Measurements from ENCODE around the gene KMT5C.
"Not testable (repeated sequence)": the region's sequence is repeated elsewhere in the genome, so short reads cannot be mapped to it uniquely, and the experiment has no call there.

The KMT5C gene

GRCh38 chr19:55329791-55330190 lies 9.9 kb upstream of the KMT5C start:
- not testable (repeated sequence) for H3K14ac ChIP-seq (ENCODE audit: low read length in 2 of 2); H3K9me3 ChIP-seq (ENCODE audit: control insufficient read depth, low read length); H3K4me1 ChIP-seq (ENCODE audit: control insufficient read depth, insufficient read depth, low read depth, low read length); H2BK15ac ChIP-seq (ENCODE audit: low read depth, poor library complexity, severe bottlenecking); H3K4me2 ChIP-seq (ENCODE audit: low read length, poor library complexity, severe bottlenecking); H2BK12ac ChIP-seq (ENCODE audit: low read length in 2 of 2); H3K79me1 ChIP-seq (replicated peaks; ENCODE audit: low read length, poor library complexity, severe bottlenecking); H2BK120ac ChIP-seq (ENCODE audit: low read depth, low read length); H2BK5ac ChIP-seq (ENCODE audit: low read depth, low read length, poor library complexity, severe bottlenecking); H3K27me3 ChIP-seq (ENCODE audit: control insufficient read depth in 1 of 2, insufficient read depth in 1 of 2, low read length in 2 of 2); H4K91ac ChIP-seq (ENCODE audit: low read length); H3K4me3 ChIP-seq (ENCODE audit: insufficient read depth in 1 of 2, low read depth in 1 of 2, low read length in 2 of 2); H3K23ac ChIP-seq (ENCODE audit: low read length in 2 of 2); H2AK5ac ChIP-seq (ENCODE audit: low read length, severe bottlenecking); H3K4ac ChIP-seq (ENCODE audit: low read depth in 1 of 2, low read length in 2 of 2); H3K18ac ChIP-seq (ENCODE audit: low read depth in 1 of 2, low read length in 2 of 2); H3K27ac ChIP-seq (ENCODE audit: low read length, poor library complexity, severe bottlenecking); H3K36me3 ChIP-seq (ENCODE audit: control insufficient read depth in 1 of 2, insufficient read depth in 2 of 2, low read depth in 1 of 2, low read length in 2 of 2); H2AFZ ChIP-seq (ENCODE audit: low read depth, low read length); H4K8ac ChIP-seq (ENCODE audit: low read length); H3K9ac ChIP-seq (ENCODE audit: low read length); DNase-seq
- 94% methylated on average over 4 of the region's 6 CpGs for WGBS

- Histone ChIP-seq H4K8ac (ENCODE audit: low read length) (no peak overlapping the region), H3K9me3 (ENCODE audit: control insufficient read depth, low read length) (no peaks in the 10 kb centered on the region), H3K36me3 (ENCODE audit: control insufficient read depth in 1 of 2, insufficient read depth in 2 of 2, low read depth in 1 of 2, low read length in 2 of 2) (no peaks in the 10 kb centered on the region), H3K23ac (ENCODE audit: low read length in 2 of 2) (peak overlapping the region in 1 of 2 experiments; percentile 29), H3K18ac (ENCODE audit: low read depth in 1 of 2, low read length in 2 of 2) (no peak overlapping the region), H3K27ac (ENCODE audit: low read length, poor library complexity, severe bottlenecking) (no peak overlapping the region), H2BK120ac (ENCODE audit: low read depth, low read length) (no peak overlapping the region), H3K14ac (ENCODE audit: low read length in 2 of 2) (no peak overlapping the region), H2BK5ac (ENCODE audit: low read depth, low read length, poor library complexity, severe bottlenecking) (no peak overlapping the region), H4K91ac (ENCODE audit: low read length) (no peak overlapping the region), H3K4me3 (ENCODE audit: insufficient read depth in 1 of 2, low read depth in 1 of 2, low read length in 2 of 2) (no peak overlapping the region), H3K9ac (ENCODE audit: low read length) (no peak overlapping the region), H3K4ac (ENCODE audit: low read depth in 1 of 2, low read length in 2 of 2) (no peak overlapping the region), H3K79me1 (replicated peaks; ENCODE audit: low read length, poor library complexity, severe bottlenecking) (no peaks in the 10 kb centered on the region), H2BK15ac (ENCODE audit: low read depth, poor library complexity, severe bottlenecking) (no peak overlapping the region), H2AFZ (ENCODE audit: low read depth, low read length) (no peak overlapping the region), H2BK12ac (ENCODE audit: low read length in 2 of 2) (no peak overlapping the region), H3K27me3 (ENCODE audit: control insufficient read depth in 1 of 2, insufficient read depth in 1 of 2, low read length in 2 of 2) (peaks cover 0 to 13% of the 10 kb centered on the region in 2 experiments), H2AK5ac (ENCODE audit: low read length, severe bottlenecking) (no peak overlapping the region), H3K4me1 (ENCODE audit: control insufficient read depth, insufficient read depth, low read depth, low read length) (peaks cover 4% of the 10 kb centered on the region), H3K4me2 (ENCODE audit: low read length, poor library complexity, severe bottlenecking) (no peak overlapping the region)
- no peak for DNase-seq
- 93% methylated on average over 11 of the region's 11 CpGs for WGBS
Measured at GRCh38 chr19:55333870-55334269, 5.8 kb upstream of the KMT5C start.

DNA sequence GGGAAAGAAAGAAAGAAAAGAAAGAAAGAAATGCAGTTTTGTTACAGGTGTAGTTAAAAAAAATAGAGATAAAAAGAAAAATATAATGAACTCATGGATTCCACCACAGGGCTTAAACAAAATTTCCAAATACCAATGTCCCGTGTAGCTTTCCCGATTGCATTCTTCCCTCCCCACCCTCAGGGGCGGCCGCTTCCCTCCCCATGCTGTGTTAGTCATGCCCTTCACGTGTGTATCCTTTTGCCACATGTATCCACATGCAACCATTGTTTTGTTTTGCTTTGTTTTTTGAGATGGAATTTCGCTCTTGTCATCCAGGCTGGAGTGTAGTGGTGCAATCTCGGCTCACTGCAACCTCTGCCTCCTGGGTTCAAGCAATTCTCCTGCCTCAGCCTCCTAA lies 3.6 kb upstream of the KMT5C start:
- H2BK12ac ChIP-seq (ENCODE audit: low read length in 2 of 2) = no peak overlapping the region
- H3K9me3 ChIP-seq (ENCODE audit: control insufficient read depth, low read length) = no peaks in the 10 kb centered on the region
- no peak overlapping the region for H3K4ac ChIP-seq (ENCODE audit: low read depth in 1 of 2, low read length in 2 of 2)
- no peak overlapping the region for H2AK5ac ChIP-seq (ENCODE audit: low read length, severe bottlenecking)
- H3K36me3 ChIP-seq (ENCODE audit: control insufficient read depth in 1 of 2, insufficient read depth in 2 of 2, low read depth in 1 of 2, low read length in 2 of 2) = no peaks in the 10 kb centered on the region
- H3K18ac ChIP-seq (ENCODE audit: low read depth in 1 of 2, low read length in 2 of 2) = no peak overlapping the region
- no peak overlapping the region for H3K23ac ChIP-seq (ENCODE audit: low read length in 2 of 2)
- H3K9ac ChIP-seq (ENCODE audit: low read length) = no peak overlapping the region
- no peak overlapping the region for H3K14ac ChIP-seq (ENCODE audit: low read length in 2 of 2)
- 78% methylated on average over 7 of the region's 7 CpGs for WGBS
- H2BK120ac ChIP-seq (ENCODE audit: low read depth, low read length) = no peak overlapping the region
- peaks cover 13% of the 10 kb centered on the region for H3K4me1 ChIP-seq (ENCODE audit: control insufficient read depth, insufficient read depth, low read depth, low read length)
- no peak overlapping the region for H3K27ac ChIP-seq (ENCODE audit: low read length, poor library complexity, severe bottlenecking)
- H4K91ac ChIP-seq (ENCODE audit: low read length) = no peak overlapping the region
- H2AFZ ChIP-seq (ENCODE audit: low read depth, low read length) = no peak overlapping the region
- H2BK15ac ChIP-seq (ENCODE audit: low read depth, poor library complexity, severe bottlenecking) = no peak overlapping the region
- H3K4me2 ChIP-seq (ENCODE audit: low read length, poor library complexity, severe bottlenecking) = no peak overlapping the region
- no peak overlapping the region for H3K4me3 ChIP-seq (ENCODE audit: insufficient read depth in 1 of 2, low read depth in 1 of 2, low read length in 2 of 2)
- H3K79me1 ChIP-seq (replicated peaks; ENCODE audit: low read length, poor library complexity, severe bottlenecking) = peaks cover 8% of the 10 kb centered on the region
- no peak overlapping the region for H2BK5ac ChIP-seq (ENCODE audit: low read depth, low read length, poor library complexity, severe bottlenecking)
- H3K27me3 ChIP-seq (ENCODE audit: control insufficient read depth in 1 of 2, insufficient read depth in 1 of 2, low read length in 2 of 2) = peaks cover 0 to 13% of the 10 kb centered on the region in 2 experiments
- DNase-seq = no peak
- H4K8ac ChIP-seq (ENCODE audit: low read length) = no peak overlapping the region

GRCh38 chr19:55339889-55340783 lies 460 bp downstream of the KMT5C start:
- Histone ChIP-seq H3K36me3 (ENCODE audit: control insufficient read depth in 1 of 2, insufficient read depth in 2 of 2, low read depth in 1 of 2, low read length in 2 of 2) (peaks cover 16 to 35% of the 10 kb centered on the region in 2 experiments), H2BK15ac (ENCODE audit: low read depth, poor library complexity, severe bottlenecking) (peak overlapping the region; percentile 64), H3K4me2 (ENCODE audit: low read length, poor library complexity, severe bottlenecking) (peak overlapping the region; percentile 98), H3K27ac (ENCODE audit: low read length, poor library complexity, severe bottlenecking) (no peak overlapping the region), H3K4me3 (ENCODE audit: insufficient read depth in 1 of 2, low read depth in 1 of 2, low read length in 2 of 2) (peak overlapping the region; percentile 69 to 93), H3K27me3 (ENCODE audit: control insufficient read depth in 1 of 2, insufficient read depth in 1 of 2, low read length in 2 of 2) (peaks cover 0 to 9% of the 10 kb centered on the region in 2 experiments), H2BK12ac (ENCODE audit: low read length in 2 of 2) (peak overlapping the region in 1 of 2 experiments; percentile 92), H2AK5ac (ENCODE audit: low read length, severe bottlenecking) (peak overlapping the region; percentile 53), H4K8ac (ENCODE audit: low read length) (peak overlapping the region; percentile 88), H3K9ac (ENCODE audit: low read length) (peak overlapping the region; percentile 93), H3K9me3 (ENCODE audit: control insufficient read depth, low read length) (no peaks in the 10 kb centered on the region), H3K79me1 (replicated peaks; ENCODE audit: low read length, poor library complexity, severe bottlenecking) (peaks cover 14% of the 10 kb centered on the region), H3K18ac (ENCODE audit: low read depth in 1 of 2, low read length in 2 of 2) (peak overlapping the region; percentile 70 to 97), H3K23ac (ENCODE audit: low read length in 2 of 2) (peak overlapping the region in 1 of 2 experiments; percentile 94), H3K14ac (ENCODE audit: low read length in 2 of 2) (peak overlapping the region in 1 of 2 experiments; percentile 85), H2AFZ (ENCODE audit: low read depth, low read length) (no peak overlapping the region), H2BK120ac (ENCODE audit: low read depth, low read length) (peak overlapping the region; percentile 9), H4K91ac (ENCODE audit: low read length) (peak overlapping the region; percentile 70), H2BK5ac (ENCODE audit: low read depth, low read length, poor library complexity, severe bottlenecking) (peak overlapping the region; percentile 45), H3K4me1 (ENCODE audit: control insufficient read depth, insufficient read depth, low read depth, low read length) (peaks cover 38% of the 10 kb centered on the region), H3K4ac (ENCODE audit: low read depth in 1 of 2, low read length in 2 of 2) (peak overlapping the region; percentile 35 to 98)
- 4% methylated on average over 29 of the region's 44 CpGs for WGBS
- DNase-seq = no peak

Measured in mesenchymal stem cell (in vitro differentiated cells and primary cell).